NCI-H2196 treated with DMSO at 0.1 percent for 48 hours (cell line): ENCODE results near the gene BMP2K.

Experiments used
- DNase-seq: peaks from one replicate; lab custom pipeline; 2025; ENCODE audit not compliant: unreplicated experiment; lab: John Stamatoyannopoulos, UW

Gene BMP2K

DNA sequence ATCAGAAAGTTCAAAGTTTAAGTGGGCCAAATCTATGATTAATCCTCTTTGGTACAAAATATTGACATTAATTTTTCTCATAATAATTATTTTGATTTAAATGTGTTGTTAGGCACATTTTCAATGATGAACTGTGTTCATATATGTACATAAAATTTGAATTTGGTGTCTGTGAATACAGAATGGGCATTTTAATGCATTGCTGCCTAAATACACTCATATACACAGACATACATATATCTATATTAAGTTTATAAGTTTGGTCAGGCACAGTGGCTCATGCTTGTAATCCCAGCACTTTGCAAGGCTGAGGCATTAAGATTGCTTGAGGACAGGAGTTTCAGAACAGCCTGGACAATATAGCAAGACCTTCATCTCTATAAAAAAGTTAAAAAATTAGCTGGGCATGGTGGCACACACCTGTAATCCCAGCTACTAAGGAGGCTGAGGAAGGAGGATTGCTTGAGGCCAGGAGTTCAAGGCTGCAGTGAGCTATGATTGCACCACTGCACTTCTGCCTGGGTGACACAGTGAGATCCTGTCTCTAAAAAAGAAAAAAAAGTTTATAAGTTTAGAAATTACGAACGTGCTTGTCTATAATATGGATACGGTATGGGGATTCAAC, 12.3 kb upstream of the BMP2K start:
- DNase-seq, result no peak

DNA sequence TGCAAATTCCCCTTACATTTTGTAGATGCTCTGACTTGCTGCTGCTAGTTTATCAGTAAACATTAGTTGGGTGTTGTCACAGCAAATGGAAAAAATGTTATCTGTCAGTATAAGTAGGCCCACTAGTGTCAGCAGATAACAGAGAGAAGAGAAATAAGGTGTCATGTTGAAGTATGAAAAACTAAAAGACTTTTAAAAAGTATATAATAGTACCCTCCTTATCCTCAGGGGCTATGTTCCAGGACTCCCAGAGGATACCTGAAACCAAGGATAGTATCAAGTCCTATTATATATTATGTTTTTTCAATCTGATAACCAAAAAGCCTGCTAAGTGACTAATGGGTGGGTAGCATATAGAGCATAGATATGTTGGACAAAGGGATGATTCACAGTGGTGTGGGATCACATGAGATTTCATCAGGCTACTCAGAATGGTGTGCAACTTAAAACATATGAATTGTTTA, 11.6 kb upstream of the BMP2K start:
- no peak for DNase-seq

GRCh38 chr4:78765432-78766006, 10.6 kb upstream of the BMP2K start:
- no peak for DNase-seq

DNA sequence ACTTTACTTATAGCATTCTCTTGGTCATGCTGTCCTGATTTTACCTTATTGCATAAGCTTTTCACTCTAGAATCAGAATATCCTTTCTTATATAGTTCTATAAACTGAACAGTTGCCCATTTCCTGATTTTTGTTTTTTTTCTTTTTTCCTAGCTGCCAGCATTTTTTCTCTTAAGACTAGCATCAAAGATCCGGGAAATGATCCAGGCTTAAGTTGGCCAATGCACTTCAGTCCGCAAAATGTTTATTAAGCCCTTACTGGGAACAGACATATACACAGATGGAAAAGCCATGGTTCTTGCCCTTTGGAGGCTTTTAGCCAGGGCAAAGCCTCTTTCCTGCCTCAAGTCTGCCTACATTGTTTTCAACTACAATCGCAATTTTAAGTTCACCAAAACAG, 10.1 kb upstream of the BMP2K start:
- no peak for DNase-seq

- DNase-seq, result no peak
Observed at GRCh38 chr4:78766650-78767049, 9.5 kb upstream of the BMP2K start.

DNA sequence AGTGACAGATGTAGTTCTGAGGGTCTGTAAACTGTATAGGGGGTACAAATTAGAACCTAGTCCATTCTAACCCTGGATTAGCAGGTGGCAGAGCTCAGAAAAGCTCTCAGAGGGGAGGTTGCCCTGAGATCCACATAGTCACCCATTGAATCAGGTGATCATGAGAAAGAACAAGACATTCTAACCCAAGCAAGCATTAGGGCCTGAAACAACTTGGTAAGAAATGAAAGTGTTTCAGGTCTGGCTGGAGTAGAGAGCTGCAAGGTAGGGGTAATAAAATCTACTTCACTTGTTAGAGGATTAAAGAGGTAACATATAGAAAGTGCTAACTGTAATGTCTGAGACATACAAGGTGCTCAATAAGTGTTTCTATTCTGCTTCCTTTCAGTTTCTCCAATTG, 8.8 kb upstream of the BMP2K start:
- no peak for DNase-seq

DNA sequence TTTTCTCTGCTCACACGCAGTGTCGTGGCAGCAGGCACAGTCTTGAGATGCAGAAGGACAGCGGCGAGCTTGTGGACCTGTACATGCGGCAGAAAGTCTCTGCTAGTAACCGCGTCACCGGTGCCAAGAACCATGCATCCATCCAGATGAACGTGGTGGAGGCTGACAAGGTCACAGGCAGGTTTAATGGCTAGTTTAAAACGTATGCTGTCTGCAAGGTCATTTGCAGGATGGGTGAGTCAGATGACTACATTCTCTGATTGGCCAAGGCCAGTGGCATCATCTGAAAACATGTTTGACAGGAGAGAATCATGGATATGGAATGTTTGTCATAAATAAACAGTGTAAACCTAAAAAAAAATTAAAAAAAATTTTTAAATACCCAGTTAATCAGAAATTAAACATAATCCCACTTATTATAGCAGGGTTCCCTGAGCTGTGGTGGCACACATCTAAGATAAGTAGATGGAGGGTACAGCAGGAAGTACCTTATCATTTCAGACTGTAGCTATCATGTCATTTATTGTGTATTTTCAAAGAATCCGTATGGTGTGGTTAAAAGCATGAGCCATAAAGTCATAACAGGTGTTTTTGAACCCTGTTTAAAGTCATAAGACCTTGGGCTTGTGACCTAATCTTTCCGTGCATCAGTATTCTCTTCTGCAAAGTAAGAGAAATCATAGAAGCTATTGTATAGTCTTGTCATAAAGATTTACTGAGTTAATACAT, 7.5 kb upstream of the BMP2K start:
- DNase-seq, result no peak

GRCh38 chr4:78770091-78770642, 6.0 kb upstream of the BMP2K start:
- no peak for DNase-seq

- no peak for DNase-seq
Observed at GRCh38 chr4:78772526-78773091, 3.5 kb upstream of the BMP2K start.

DNA sequence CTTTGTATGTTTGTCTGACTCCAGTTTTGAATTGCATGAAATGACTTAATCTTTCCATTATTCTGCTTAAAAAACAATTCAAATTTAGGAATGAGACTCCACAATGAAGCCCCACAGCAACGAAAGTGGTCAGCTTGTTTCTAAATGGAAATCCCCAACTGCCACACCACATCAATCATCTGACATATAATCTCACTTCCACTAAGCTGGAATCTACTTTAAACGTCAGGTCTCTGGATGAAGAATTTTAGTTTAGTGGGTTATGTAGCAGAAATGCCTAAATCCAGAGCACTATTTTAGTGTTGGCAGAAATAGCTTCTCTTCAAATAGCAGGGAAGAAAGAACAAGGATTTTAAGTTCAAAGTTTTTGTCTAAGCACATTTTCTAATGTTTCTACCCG, 1.7 kb upstream of the BMP2K start:
- no peak for DNase-seq

DNA sequence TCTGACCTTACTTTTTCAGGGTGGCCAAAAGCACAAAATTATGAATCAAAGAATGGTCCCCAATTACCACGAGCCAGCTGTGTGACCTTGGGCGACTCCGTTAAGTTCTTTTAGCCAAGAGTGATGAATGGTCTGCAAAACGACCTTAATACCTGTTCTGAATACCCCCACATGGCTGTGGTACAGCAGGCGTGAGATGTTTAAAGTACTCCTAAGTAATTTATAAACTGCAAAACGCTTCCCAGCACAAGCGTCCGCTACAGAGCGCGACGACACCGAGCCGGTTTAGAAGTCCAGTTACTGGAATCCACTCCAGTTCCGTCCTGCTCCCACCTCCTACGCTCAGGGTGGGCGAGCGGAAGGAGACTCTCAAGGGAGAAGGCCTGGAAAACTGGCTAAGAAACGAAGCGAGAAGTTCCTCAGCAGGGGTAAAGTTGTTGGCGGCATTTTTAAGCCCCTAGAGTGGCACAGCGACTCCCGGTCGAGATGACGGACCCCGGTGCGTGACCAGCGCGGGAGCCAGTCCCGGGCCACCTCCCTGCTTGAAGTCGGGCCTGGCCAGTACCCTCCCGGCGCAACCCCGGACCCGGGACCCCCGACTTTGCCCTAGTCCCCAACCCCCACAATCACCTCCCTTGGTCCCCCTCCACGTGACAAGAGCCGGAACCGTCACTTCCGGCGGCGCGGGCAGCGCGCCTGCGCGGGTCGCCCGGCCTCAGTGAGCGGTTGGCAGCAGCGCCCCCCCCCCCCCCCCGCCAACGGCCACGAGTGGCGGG, 659 bp upstream of the BMP2K start:
- peak; percentile 18 for DNase-seq

- DNase-seq, result no peak
Observed at GRCh38 chr4:78776729-78777575, 802 bp downstream of the BMP2K start.

DNA sequence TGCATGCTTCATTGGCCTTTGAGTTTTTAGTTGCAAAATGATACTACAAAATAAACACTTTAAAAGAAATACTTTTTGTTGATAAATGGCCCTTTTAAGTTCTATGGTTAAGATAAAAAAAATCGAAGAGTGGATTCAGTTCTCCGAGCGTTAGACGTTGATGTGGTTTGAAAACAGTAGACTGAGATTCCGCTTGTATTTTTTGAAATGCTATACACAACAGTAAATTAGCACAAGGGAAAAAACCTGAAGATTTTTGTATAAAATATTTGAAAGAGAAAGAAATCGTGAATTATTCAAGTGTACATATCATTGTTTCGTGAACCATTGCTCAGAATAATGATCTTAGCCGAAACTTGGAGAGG, 1.4 kb downstream of the BMP2K start:
- no peak for DNase-seq

DNA sequence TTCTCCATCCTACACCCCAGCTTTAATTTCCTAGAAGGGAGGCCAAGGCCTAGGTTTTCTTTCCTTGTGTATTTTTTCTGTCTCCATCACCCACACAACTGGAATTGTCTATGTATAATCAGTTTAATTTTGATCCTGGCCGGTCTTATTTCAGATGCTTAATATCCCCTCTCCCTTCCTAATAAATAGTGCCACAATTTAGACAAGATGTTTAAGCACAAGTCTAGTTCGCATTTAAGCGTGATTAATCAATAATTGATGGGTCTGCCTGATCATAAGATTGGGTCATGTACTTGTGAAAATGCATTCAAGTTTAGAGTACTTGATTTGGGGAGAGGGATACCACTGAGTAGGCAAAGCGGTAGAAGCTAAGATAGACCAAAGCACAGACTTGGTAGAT, 2.4 kb downstream of the BMP2K start:
- DNase-seq, result no peak

DNA sequence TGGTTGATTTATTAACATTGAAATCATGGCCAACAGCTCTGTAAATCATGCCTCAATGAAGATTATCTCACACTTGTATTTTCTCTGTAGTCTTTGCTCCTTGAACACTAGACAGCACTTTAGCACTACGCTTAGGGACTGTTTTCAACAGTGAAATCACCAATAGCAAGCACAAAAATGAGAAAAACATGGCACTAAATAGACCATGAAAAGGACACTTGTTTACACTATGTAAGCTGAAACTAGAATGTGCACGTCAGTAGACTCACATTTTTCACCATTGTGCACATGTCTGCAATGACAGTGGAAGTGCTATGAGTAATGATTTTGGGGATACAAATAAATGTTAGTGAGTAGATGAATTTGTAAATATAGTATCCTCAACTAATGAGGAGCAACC, 3.1 kb downstream of the BMP2K start:
- DNase-seq, result no peak

GRCh38 chr4:78780093-78780492, 3.9 kb downstream of the BMP2K start:
- no peak for DNase-seq

DNA sequence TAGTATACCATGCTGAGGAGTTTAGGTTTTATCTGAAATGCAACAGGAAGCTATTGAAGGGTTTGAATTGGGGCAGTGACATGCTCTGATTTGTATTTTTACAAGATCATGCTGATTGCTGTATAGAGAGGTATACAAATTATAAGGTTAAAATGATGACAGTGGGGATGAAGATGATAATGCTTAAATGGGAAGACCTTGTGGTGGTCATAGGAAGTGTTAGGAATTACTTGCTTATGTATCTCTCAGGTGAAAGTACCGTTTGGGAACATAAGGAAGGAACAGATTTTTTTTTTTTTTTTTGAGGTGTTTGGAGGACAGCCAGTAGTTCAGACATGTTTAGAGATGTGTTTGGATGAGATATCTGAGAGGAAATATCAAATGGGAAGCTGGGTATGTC, 5.0 kb downstream of the BMP2K start:
- no peak for DNase-seq

DNA sequence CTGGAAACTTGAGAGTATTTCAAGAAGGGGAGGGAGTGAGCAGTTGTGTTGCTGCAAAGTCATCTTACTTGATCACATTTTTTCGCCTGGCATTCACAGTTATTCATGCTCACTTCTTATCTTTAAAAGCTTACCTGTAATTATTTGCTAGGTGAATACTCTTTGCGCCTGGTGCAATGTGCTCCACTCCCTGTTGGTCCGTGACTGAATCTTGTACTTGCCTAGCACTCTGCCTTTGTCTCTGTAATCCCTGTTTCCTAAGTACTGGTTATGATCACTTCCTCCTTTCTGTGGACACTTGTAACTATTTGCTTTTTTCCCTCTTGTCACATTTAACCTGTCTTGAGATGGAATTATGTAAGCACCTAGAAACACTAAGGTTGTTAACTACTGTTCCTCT, 5.8 kb downstream of the BMP2K start:
- DNase-seq, result no peak

DNA sequence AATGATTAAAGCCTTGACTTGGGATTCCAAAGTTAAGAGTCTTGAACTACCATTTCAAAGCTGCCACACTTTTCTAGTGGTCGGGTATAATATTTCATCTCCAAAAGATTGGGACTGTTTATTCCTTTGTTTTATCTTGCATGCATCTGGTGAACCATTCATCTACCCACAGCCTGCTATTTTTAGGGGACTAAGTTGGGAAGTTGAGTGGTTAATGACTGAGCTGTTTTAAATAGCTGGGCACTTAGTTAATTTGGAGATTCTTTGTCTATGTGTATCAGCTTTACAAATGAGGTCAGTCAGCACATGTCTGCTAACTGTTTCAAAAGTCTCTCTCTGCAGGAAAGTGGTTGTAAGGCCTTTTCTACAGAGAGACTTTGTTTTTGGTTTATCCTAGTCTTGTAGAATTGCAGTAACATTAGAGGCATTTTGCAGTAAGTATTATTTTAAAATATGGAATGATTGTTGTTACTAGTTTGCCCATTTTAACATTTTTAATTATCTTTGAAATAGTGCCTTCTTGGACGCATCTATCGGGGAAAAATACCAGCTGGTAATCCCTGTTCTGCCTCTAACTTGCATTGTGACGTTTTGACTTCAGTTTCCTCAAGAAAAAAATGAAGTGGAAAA, 8.2 kb downstream of the BMP2K start:
- DNase-seq, result no peak
